DOHH2 (cell line): ENCODE measurements around the gene DNER.

Experiments
- EZH2phosphoT487 ChIP-seq: fragments of 200-600 bp; sonication (generic); IDR thresholded peaks from 2 replicates; pipeline ENCODE4 v1.6.1; 2017; ENCODE audit warnings: borderline replicate concordance, mild to moderate bottlenecking, antibody characterized with exemption, low read length, moderate library complexity, mixed read lengths
- TF ChIP-seq, protein P1 (sequence below): fragments of 200-600 bp; sonication (generic); IDR thresholded peaks from one replicate; pipeline ENCODE4 v1.5.1; 2014; ENCODE audit warnings: antibody characterized with exemption, mild to moderate bottlenecking, low read depth, low read length; ENCODE audit not compliant: poor library complexity, severe bottlenecking

DNA sequence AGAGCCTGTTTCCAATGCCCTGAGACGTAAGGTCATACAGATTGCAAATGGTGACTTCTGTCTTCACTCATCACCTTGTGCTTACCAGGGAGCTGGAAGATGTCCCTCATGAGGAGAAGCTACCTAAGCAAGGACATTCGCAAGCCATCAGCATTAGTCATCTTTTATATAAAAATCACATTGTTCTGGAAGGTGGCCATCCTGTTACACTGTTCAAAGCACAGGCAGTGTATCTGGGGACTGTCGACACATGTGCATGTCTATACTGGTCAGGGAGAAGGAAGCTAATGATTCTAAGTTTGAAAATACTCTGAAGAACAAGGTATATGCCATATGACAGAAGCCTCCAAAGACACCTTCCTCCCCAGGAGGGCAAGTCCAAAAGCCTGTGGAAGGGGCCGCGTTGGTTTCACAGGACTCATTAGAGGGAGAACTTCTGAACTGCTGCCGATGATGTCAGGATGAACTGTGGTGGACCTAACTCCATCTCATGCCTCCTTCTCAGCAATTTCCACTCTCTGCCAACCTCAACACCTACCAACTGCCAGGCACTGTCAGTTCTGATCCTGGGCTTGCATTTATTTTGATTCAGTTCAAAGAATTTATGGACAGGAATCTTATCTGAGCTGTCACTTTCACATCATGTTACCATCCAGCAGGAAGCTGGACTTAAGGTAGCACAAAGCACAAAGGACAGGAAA, 39.4 kb downstream of the DNER start:
- no peak for TF ChIP-seq EZH2phosphoT487
- TF ChIP-seq, protein P1, sequence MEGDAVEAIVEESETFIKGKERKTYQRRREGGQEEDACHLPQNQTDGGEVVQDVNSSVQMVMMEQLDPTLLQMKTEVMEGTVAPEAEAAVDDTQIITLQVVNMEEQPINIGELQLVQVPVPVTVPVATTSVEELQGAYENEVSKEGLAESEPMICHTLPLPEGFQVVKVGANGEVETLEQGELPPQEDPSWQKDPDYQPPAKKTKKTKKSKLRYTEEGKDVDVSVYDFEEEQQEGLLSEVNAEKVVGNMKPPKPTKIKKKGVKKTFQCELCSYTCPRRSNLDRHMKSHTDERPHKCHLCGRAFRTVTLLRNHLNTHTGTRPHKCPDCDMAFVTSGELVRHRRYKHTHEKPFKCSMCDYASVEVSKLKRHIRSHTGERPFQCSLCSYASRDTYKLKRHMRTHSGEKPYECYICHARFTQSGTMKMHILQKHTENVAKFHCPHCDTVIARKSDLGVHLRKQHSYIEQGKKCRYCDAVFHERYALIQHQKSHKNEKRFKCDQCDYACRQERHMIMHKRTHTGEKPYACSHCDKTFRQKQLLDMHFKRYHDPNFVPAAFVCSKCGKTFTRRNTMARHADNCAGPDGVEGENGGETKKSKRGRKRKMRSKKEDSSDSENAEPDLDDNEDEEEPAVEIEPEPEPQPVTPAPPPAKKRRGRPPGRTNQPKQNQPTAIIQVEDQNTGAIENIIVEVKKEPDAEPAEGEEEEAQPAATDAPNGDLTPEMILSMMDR, result no peak
